Mucosa of descending colon (tissue), 3 donors: ENCODE data around the gene PPP2R5C. TPM values are rescaled to one million over a fixed set of nuclear protein-coding genes. Genes with fewer than 3 reads are reported as not detected.
A peak's percentile ranks its signal among the peaks of the same experiment; 100 is the strongest.
"Not testable (repeated sequence)": the region's sequence is repeated elsewhere in the genome, so short reads cannot be mapped to it uniquely, and the experiment has no call there.

Experiments used
- ATAC-seq: fragments of 200-7000 bp; cut with Tn5 transposase; one replicate; pipeline ENCODE4 v1.9.1; 2020; ENCODE audit warnings: mild to moderate bottlenecking, moderate library complexity
- DNase-seq, 3 donors: peaks; one replicate each; pipeline ENCODE4 v3.0.0-alpha.2; 2020
- H3K36me3 ChIP-seq: fragments of 200-600 bp; one replicate; pipeline ENCODE4 v1.8.0; 2021; ENCODE audit warnings: low read depth, mild to moderate bottlenecking
- H3K4me1 ChIP-seq: fragments of 200-600 bp; one replicate; pipeline ENCODE4 v1.8.0; 2021; ENCODE audit warnings: low read depth, mild to moderate bottlenecking
- H3K4me3 ChIP-seq: fragments of 200-600 bp; one replicate; pipeline ENCODE4 v1.8.0; 2021; ENCODE audit warnings: mild to moderate bottlenecking
- H3K9me3 ChIP-seq: fragments of 200-600 bp; one replicate; pipeline ENCODE4 v1.8.0; 2021; ENCODE audit warnings: mild to moderate bottlenecking
- CTCF ChIP-seq: fragments of 200-600 bp; IDR thresholded peaks from one replicate; pipeline ENCODE4 v1.8.0; 2022; ENCODE audit warnings: antibody characterized with exemption, mild to moderate bottlenecking
- intact Hi-C, 2 donors: fragments of 100-400 bp; cut with DNase I in 1 of 2; cut with micrococcal nuclease in 1 of 2; formaldehyde crosslinking; loops; one replicate each; pipeline versions ENCODE4 v1.11.0 to v1.11.1; 2022; cut with DNase I, micrococcal nuclease
- total RNA-seq, 3 donors: library from RNA; stranded (reverse); fragmentation: NEBNext Ultra II Directional in 2 of 3; extraction: Animal tissue kit (Norgen Biotek cat#: 25700) in 2 of 3; gene quantifications; one replicate each; pipeline versions ENCODE4 v1.2.1 to v1.2.4, GENCODE V29; 2021 to 2023
- donor health status: DM: no; HTN: no; CAD: no; lungs with moderate emphysema.
- donor health status: DM: no; HTN: no; CAD: no.
- donor health status: DM: no; HTN: yes; CAD: no.

PPP2R5C gene
- total RNA-seq, 3 donors from 2014 or later, result 131 to 173 (median 160) TPM

DNA sequence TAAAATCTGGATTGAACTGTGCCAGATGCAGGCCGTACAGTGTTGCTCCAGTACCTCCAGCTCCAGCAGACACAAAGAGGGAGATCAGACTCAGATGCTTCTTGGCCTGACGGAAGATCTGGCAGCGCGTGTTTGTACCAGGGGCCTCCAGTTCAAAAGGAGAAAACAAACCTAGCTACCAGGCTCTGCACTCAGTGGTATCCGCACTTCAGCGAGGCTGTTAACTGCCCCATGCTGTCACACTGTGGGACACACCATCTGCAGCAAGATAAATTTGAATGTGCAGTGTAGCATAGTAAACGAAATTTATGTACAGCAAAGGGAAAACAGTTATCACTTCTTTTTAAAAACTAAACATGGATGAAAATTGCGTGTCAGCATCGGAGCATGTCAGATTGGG lies 208.0 kb downstream of the PPP2R5C start:
- DNase-seq (no peak), ATAC-seq (no peak)
- Histone ChIP-seq H3K36me3 (no peaks in the 10 kb centered on the region), H3K4me3 (no peak overlapping the region), H3K4me1 (peaks cover 38% of the 10 kb centered on the region), H3K9me3 (no peaks in the 10 kb centered on the region)
- intact Hi-C loops, result no loop called here
- no peak for TF ChIP-seq CTCF

DNA sequence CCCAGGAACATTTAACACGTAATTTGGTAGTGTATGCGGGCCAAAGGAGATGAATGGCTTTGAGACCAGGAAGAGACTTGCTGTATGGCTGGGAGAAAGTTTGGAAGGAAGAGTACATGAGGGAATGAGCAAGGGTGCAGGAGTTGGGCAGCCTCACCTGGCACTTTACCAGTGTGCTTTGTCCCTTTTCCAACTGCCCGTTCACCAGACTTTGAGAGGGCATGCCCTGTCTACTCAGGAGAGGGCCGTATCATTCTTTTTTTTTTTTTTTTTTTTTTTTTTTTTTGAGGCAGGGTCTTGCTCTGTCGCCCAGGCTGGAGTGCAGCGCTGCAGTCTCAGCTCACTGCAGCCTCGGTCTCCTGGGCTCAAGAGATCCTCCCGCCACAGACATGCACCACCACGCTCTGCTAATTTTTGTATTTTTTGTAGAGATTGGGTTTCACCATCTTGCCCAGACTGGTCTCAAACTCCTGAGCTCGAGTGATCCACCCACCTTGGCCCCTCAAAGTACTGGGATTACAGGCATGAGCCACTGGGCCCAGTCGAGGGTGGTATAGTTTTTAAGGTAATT lies 209.4 kb downstream of the PPP2R5C start:
- Histone ChIP-seq H3K4me3 (no peak overlapping the region), H3K9me3 (no peaks in the 10 kb centered on the region), H3K4me1 (peaks cover 35% of the 10 kb centered on the region), H3K36me3 (no peaks in the 10 kb centered on the region)
- ATAC-seq (no peak), DNase-seq (no peak)
- no peak for TF ChIP-seq CTCF
- intact Hi-C loops, result no loop called here

GRCh38 chr14:101971458-101971857 lies 209.9 kb downstream of the PPP2R5C start:
- H3K4me3 ChIP-seq, H3K36me3 ChIP-seq, intact Hi-C loops, ATAC-seq, H3K9me3 ChIP-seq, DNase-seq: not testable (repeated sequence)
- H3K4me1 ChIP-seq, result peaks cover 32% of the 10 kb centered on the region

DNA sequence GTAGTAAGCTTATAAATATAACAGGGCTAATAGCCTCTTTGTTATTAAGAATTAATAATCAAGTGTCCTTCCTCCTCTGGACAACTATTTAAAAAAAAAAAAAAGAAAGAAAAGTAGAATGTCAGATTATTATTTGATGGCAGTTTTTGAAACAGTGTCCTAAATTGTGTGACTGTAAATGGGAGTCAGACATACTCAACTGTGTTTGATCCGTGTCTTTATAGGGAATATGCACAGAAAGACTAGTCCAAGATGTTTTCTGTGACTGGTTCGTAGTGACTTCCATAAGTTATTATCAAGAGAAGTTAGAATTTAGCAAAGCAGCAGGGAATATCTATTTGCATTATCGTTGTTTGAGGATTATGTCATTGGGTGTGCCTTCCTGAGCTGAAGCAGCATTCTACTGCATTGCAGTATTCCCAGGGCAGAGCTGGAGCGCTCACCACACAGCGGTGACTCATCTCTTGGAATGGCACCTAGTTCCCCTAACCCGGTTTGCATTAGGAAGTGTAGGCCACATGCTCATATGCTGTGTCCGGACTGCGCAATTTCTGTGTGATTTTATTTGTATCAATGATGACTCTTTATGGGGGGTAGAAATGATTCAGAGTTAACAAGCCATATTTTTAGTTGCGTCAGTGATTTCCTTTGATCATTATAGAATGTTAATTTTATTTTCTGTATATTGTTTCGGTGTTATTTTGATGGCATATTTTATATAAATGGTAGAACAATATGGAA lies 210.8 kb downstream of the PPP2R5C start:
- Histone ChIP-seq H3K4me3 (no peak overlapping the region), H3K36me3 (no peaks in the 10 kb centered on the region), H3K9me3 (no peaks in the 10 kb centered on the region), H3K4me1 (peaks cover 23% of the 10 kb centered on the region)
- ATAC-seq (peak; percentile 100), DNase-seq (peak; percentile 69 to 79 (median 78))
- no peak for TF ChIP-seq CTCF
- intact Hi-C loops, result no loop called here

GRCh38 chr14:101973356-101973755 lies 211.8 kb downstream of the PPP2R5C start:
- Histone ChIP-seq H3K4me1 (peaks cover 17% of the 10 kb centered on the region), H3K4me3 (no peak overlapping the region), H3K36me3 (no peaks in the 10 kb centered on the region), H3K9me3 (no peaks in the 10 kb centered on the region)
- ATAC-seq, result no peak
- TF ChIP-seq CTCF, result no peak
- intact Hi-C loops, result no loop called here
- DNase-seq, result no peak

- no peak overlapping the region for H3K4me3 ChIP-seq
- H3K9me3 ChIP-seq, result no peaks in the 10 kb centered on the region
- H3K4me1 ChIP-seq, result peaks cover 15% of the 10 kb centered on the region
- no peak for TF ChIP-seq CTCF
- intact Hi-C loops, result no loop called here
- no peaks in the 10 kb centered on the region for H3K36me3 ChIP-seq
- DNase-seq, result no peak
- no peak for ATAC-seq
These were observed 213.7 kb downstream of the PPP2R5C start for GRCh38 chr14:101975231-101975630.
